ENCODE data around the gene RNF26. TPM values are rescaled to one million over a fixed set of nuclear protein-coding genes. Genes with fewer than 3 reads are reported as not detected.
"Not testable (repeated sequence)": the region's sequence is repeated elsewhere in the genome, so short reads cannot be mapped to it uniquely, and the experiment has no call there.

Gene RNF26
- total RNA-seq, 2 experiments from 2014 or later: 33.5 to 35.1 TPM

GRCh38 chr11:119380160-119380826 is 46.0 kb downstream of the RNF26 start:
- no peak for DNase-seq

GRCh38 chr11:119380827-119381180 is 46.5 kb downstream of the RNF26 start:
- ChIA-PET CTCF (interaction anchor here (0.8 to 7.1 kb wide), 14 partner anchors 9 to 313 kb away, joined by 3 to 78 read pairs (median 4); partner anchors contain the start of genes RNF26 and VPS11), POLR2A (interaction anchor here (0.7 kb wide), 1 partner anchor 94 kb away, joined by 3 read pairs; no protein-coding TSS in a partner anchor)
- H3K36me3 Mint-ChIP-seq (ENCODE audit: low read depth): no peaks in the 10 kb centered on the region
- H3K27me3 Mint-ChIP-seq: peaks cover 5% of the 10 kb centered on the region
- no peaks in the 10 kb centered on the region for H3K4me1 Mint-ChIP-seq
- no peak overlapping the region for H3K4me3 Mint-ChIP-seq
- DNase-seq: no peak
- no peaks in the 10 kb centered on the region for H3K9me3 Mint-ChIP-seq
- H3K27ac Mint-ChIP-seq: no peak overlapping the region

More at GRCh38 chr11:119380160-119380826, 46.0 kb downstream of the RNF26 start:
- Mint-ChIP-seq H3K36me3 (ENCODE audit: low read depth) (no peaks in the 10 kb centered on the region), H3K27me3 (peaks cover 5% of the 10 kb centered on the region), H3K27ac (no peak overlapping the region), H3K9me3 (no peaks in the 10 kb centered on the region), H3K4me1 (no peaks in the 10 kb centered on the region), H3K4me3 (no peak overlapping the region)
- ChIA-PET CTCF (interaction anchor here (0.8 to 7.1 kb wide), 11 partner anchors 9 to 211 kb away, joined by 3 to 78 read pairs (median 6); no protein-coding TSS in a partner anchor), POLR2A (no interaction called here)

GRCh38 chr11:119381181-119381988 is 47.1 kb downstream of the RNF26 start, which contains the start of gene USP2:
Gene USP2 (minus strand): TSS chr11:119381690. CDS start chr11:119373480, 8,210 bp downstream.
- H3K4me1 Mint-ChIP-seq: no peaks in the 10 kb centered on the region

GRCh38 chr11:119382101-119382500 is 47.8 kb downstream of the RNF26 start:
- Mint-ChIP-seq H3K9me3 (no peaks in the 10 kb centered on the region), H3K4me3 (no peak overlapping the region), H3K36me3 (ENCODE audit: low read depth) (no peaks in the 10 kb centered on the region), H3K27me3 (peaks cover 5% of the 10 kb centered on the region), H3K27ac (no peak overlapping the region), H3K4me1 (no peaks in the 10 kb centered on the region)
- no peak for DNase-seq
- ChIA-PET CTCF (interaction anchor here (1.0 to 7.1 kb wide), 5 partner anchors 9 to 93 kb away, joined by 3 to 78 read pairs (median 9); partner anchors contain the start of gene RNF26), POLR2A (interaction anchor here (0.5 kb wide), 1 partner anchor 505 kb away, joined by 3 read pairs; no protein-coding TSS in a partner anchor)

More at GRCh38 chr11:119381181-119381988, 47.1 kb downstream of the RNF26 start, which contains the start of gene USP2:
- CTCF ChIA-PET: interaction anchor here (0.9 to 7.1 kb wide), 14 partner anchors 8 to 314 kb away, joined by 3 to 78 read pairs (median 4); partner anchors contain the start of genes RNF26 and VPS11
- Mint-ChIP-seq H3K27me3 (peaks cover 5% of the 10 kb centered on the region), H3K36me3 (ENCODE audit: low read depth) (no peaks in the 10 kb centered on the region), H3K27ac (no peak within 1 kb of the TSS), H3K4me3 (no peak within 1 kb of the TSS), H3K9me3 (no peaks in the 10 kb centered on the region)
- POLR2A ChIA-PET: interaction anchor here (0.7 kb wide), 1 partner anchor 93 kb away, joined by 3 read pairs; no protein-coding TSS in a partner anchor
- peak; percentile 96 for DNase-seq

GRCh38 chr11:119382513-119382912 is 48.2 kb downstream of the RNF26 start:
- POLR2A ChIA-PET: interaction anchor here (0.5 kb wide), 1 partner anchor 506 kb away, joined by 3 read pairs; no protein-coding TSS in a partner anchor
- not testable (repeated sequence) for H3K36me3 Mint-ChIP-seq (ENCODE audit: low read depth); H3K27me3 Mint-ChIP-seq; H3K4me1 Mint-ChIP-seq; H3K4me3 Mint-ChIP-seq; H3K9me3 Mint-ChIP-seq; DNase-seq; H3K27ac Mint-ChIP-seq
- CTCF ChIA-PET: interaction anchor here (2.4 to 7.1 kb wide), 3 partner anchors 21 to 93 kb away, joined by 9 to 78 read pairs (median 28); no protein-coding TSS in a partner anchor

- Mint-ChIP-seq H3K9me3 (no peaks in the 10 kb centered on the region), H3K27ac (no peak overlapping the region), H3K4me1 (no peaks in the 10 kb centered on the region), H3K36me3 (ENCODE audit: low read depth) (no peaks in the 10 kb centered on the region), H3K27me3 (peaks cover 5% of the 10 kb centered on the region), H3K4me3 (no peak overlapping the region)
- ChIA-PET POLR2A (interaction anchor here (1.0 kb wide), 1 partner anchor 14 kb away, joined by 3 read pairs; no protein-coding TSS in a partner anchor), CTCF (interaction anchor here (1.6 to 7.1 kb wide), 2 partner anchors 9 to 28 kb away, joined by 4 to 78 read pairs; no protein-coding TSS in a partner anchor)
- no peak for DNase-seq
Measured at GRCh38 chr11:119384332-119384731, 50.0 kb downstream of the RNF26 start.

Other genes with a start within 250 kb of the RNF26 start
- 10 to 100 TPM; 17.3 to 18.8 TPM for gene HMBS, start 249.6 kb upstream of the RNF26 start, total RNA-seq
- gene DPAGT1, start 232.7 kb upstream of the RNF26 start, total RNA-seq: 10 to 100 TPM; 57.3 to 58.4 TPM
- gene C2CD2L, start 227.2 kb upstream of the RNF26 start, total RNA-seq: 10 to 100 TPM; 28.5 to 29.2 TPM
- gene HINFP, start 212.9 kb upstream of the RNF26 start, total RNA-seq: 10 to 100 TPM; 36.6 to 36.7 TPM
- not detected for gene ABCG4, start 185.5 kb upstream of the RNF26 start, total RNA-seq
- gene NLRX1, start 165.8 kb upstream of the RNF26 start, total RNA-seq: 10 to 100 TPM; 19.2 to 21.9 TPM
- gene NHERF4, start 149.1 kb upstream of the RNF26 start, total RNA-seq: under 1 TPM; 0.33 to 0.35 TPM
- gene CBL, start 128.2 kb upstream of the RNF26 start, total RNA-seq: 10 to 100 TPM; 45.0 to 47.0 TPM
- gene MCAM, start 17.4 kb upstream of the RNF26 start, total RNA-seq: 1 to 10 TPM; 6.5 to 6.6 TPM
- not detected for gene C1QTNF5, start 6.4 kb downstream of the RNF26 start, total RNA-seq
- gene MFRP, start 12.2 kb downstream of the RNF26 start, total RNA-seq: not detected
- under 1 TPM; 0.48 to 0.53 TPM for gene USP2, start 47.2 kb downstream of the RNF26 start, total RNA-seq
- gene THY1, start 88.6 kb downstream of the RNF26 start, total RNA-seq: 1 to 10 TPM; 1.3 to 2.0 TPM

All from activated CD4-positive, alpha-beta memory T cell treated with anti-CD3 and anti-CD28 coated beads, Interleukin-2, amount 10 ng/mL, durations not matched to agents 7 days and 5 days (primary cell).